Measurements from ENCODE around the gene ANAPC4. TPM values are rescaled to one million over a fixed set of nuclear protein-coding genes. Genes with fewer than 3 reads are reported as not detected.
"Not testable (repeated sequence)": the region's sequence is repeated elsewhere in the genome, so short reads cannot be mapped to it uniquely, and the experiment has no call there.

Gene ANAPC4, protein sequence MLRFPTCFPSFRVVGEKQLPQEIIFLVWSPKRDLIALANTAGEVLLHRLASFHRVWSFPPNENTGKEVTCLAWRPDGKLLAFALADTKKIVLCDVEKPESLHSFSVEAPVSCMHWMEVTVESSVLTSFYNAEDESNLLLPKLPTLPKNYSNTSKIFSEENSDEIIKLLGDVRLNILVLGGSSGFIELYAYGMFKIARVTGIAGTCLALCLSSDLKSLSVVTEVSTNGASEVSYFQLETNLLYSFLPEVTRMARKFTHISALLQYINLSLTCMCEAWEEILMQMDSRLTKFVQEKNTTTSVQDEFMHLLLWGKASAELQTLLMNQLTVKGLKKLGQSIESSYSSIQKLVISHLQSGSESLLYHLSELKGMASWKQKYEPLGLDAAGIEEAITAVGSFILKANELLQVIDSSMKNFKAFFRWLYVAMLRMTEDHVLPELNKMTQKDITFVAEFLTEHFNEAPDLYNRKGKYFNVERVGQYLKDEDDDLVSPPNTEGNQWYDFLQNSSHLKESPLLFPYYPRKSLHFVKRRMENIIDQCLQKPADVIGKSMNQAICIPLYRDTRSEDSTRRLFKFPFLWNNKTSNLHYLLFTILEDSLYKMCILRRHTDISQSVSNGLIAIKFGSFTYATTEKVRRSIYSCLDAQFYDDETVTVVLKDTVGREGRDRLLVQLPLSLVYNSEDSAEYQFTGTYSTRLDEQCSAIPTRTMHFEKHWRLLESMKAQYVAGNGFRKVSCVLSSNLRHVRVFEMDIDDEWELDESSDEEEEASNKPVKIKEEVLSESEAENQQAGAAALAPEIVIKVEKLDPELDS
- 33.0 TPM for total RNA-seq
- long read RNA-seq, transcript ANAPC4-210 (29 exons, 2,599 nt) = minor isoform, 5 of 63 reads
- long read RNA-seq, transcript ANAPC4-201 (29 exons, 2,685 nt) = major isoform, 25 of 63 reads
- long read RNA-seq, partial matches to known transcripts = 5 of 63 reads
- long read RNA-seq, other reads (novel, unspliced or antisense) = 28 of 63 reads

GRCh38 chr4:25376754-25377571 lies at the start of gene ANAPC4:
Gene ANAPC4, plus strand, starts transcription at chr4:25377263. Its CDS starts 165 bp downstream, at chr4:25377428.
- peaks cover 16% of the 10 kb centered on the region for H3K36me3 ChIP-seq
- peaks cover 12% of the 10 kb centered on the region for H3K4me1 ChIP-seq
- peak within 1 kb of the TSS; percentile 76 for H3K27ac ChIP-seq
- H3K27me3 ChIP-seq = no peaks in the 10 kb centered on the region
- intact Hi-C loops (cut with DNase I) = no loop called here
- H3K4me3 ChIP-seq = peak within 1 kb of the TSS; percentile 97
- H3K9me3 ChIP-seq = no peaks in the 10 kb centered on the region
- DNase-seq = peak; percentile 100
- ATAC-seq = peak; percentile 98
- no peak for TF ChIP-seq CTCF (IDR thresholded peaks at IDR 0.05)

- DNase-seq; H3K27ac ChIP-seq; ATAC-seq; intact Hi-C loops (cut with DNase I); H3K27me3 ChIP-seq; H3K9me3 ChIP-seq; H3K4me3 ChIP-seq: not testable (repeated sequence)
- Histone ChIP-seq H3K4me1 (peaks cover 11% of the 10 kb centered on the region), H3K36me3 (peaks cover 10% of the 10 kb centered on the region)
Measured at GRCh38 chr4:25328463-25328862, 48.6 kb upstream of the ANAPC4 start.

DNA sequence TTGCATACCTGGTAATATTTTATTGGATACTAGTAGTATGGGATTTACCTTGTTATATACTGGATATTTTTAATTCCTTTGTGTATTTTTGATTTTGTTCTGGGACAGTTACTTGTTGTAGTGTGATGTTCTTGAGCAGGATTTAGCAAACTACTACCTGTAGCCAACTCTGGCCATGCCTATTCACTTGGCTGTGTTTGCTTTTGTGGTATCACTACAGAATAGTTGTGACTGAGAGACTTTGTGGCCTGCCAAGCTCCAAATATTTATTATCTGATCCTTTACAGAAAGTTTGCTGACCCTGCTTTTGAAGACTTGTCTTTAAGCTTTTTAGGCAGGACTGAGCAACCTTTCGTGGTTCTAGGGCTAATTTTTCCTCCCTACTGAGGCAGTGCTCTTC lies 46.7 kb upstream of the ANAPC4 start:
- intact Hi-C loops (cut with DNase I) = no loop called here
- H3K4me3 ChIP-seq = no peak overlapping the region
- no peaks in the 10 kb centered on the region for H3K9me3 ChIP-seq
- ATAC-seq = no peak
- DNase-seq = no peak
- H3K27me3 ChIP-seq = no peaks in the 10 kb centered on the region
- TF ChIP-seq CTCF (IDR thresholded peaks at IDR 0.05) = no peak
- H3K27ac ChIP-seq = no peak overlapping the region
- peaks cover 11% of the 10 kb centered on the region for H3K4me1 ChIP-seq
- H3K36me3 ChIP-seq = peaks cover 15% of the 10 kb centered on the region

DNA sequence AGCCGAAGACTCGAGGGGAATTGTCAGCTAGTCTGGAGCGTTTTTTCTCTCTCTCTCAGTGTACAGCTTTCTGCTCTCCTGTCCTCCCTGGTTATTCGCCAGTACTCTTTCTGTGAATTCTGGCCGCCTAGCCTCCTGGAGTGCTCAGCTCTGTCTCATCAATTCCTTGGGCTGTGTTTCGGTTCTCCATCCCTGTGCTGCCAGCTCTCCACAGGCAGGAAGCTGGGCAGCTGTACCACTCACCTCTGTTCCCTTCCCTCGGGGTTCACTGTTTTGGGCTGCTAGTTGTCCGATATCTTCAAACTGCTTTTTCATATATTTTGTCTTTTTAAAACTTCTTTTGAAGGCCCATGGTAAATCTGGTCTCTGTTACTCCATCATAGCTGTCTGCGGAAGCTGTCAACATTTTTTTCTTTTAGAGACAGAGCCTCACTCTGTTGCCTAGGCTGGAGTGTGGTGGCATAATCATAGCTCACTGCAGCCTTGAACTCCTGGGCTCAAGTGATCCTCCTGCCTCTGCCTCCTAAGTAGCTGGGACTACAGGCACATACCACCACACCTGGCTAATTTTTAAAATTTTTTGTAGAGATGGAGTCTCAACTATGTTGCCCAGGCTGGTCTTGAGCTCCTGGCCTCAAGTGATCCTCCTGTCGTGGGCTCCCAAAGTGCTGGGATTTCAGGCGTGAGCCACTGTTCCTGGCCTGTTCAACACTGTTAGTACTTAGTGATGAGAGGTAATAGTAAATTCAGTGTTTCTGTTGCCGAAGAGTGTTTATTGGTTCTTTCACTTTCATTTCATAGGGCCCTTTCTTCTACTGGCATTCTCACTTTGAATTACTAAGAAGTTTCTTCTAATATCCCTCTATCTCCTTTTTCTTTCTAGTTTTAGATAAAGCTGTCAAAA lies 45.9 kb upstream of the ANAPC4 start:
- H3K4me3 ChIP-seq = peak overlapping the region; percentile 21
- H3K27ac ChIP-seq = peak overlapping the region; percentile 47
- intact Hi-C loops (cut with DNase I) = no loop called here

More for the DNA sequence above, 45.9 kb upstream of the ANAPC4 start:
- Histone ChIP-seq H3K4me1 (peaks cover 11% of the 10 kb centered on the region), H3K36me3 (peaks cover 20% of the 10 kb centered on the region), H3K27me3 (no peaks in the 10 kb centered on the region), H3K9me3 (no peaks in the 10 kb centered on the region)
- TF ChIP-seq CTCF (IDR thresholded peaks at IDR 0.05) = no peak
- DNase-seq (no peak), ATAC-seq (peak; percentile 57)

Measured in upper lobe of right lung (tissue), 1 donor.